Measurements from ENCODE around the gene HPN. TPM values are rescaled to one million over a fixed set of nuclear protein-coding genes. Genes with fewer than 3 reads are reported as not detected.

The HPN gene
- total and polyA plus RNA-seq, 2 of the 13 experiments (the other 11 are each of a cell fraction or from before 2014, with no cell fraction given): 46.7 to 261 TPM

DNA sequence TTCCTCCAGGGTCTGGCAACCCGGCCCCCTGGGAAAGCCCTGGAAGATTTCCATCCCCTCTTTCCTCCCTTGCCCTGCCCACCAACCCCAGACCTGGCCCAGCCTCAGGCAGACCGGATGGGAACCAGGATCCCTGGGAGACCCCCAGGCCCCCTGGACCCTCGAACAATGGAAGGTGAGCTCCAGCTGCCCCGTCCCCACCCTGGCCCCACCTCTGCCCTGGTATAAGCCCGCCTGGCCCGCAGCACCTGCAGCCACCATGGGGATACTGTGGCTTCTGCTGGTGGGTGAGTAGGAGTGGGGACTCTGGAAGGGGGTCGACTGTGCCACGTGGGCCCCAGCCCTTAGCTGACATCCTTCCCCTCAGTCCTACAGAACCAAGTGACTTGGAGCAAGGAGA is 32.4 kb downstream of the HPN start (continued):
- TF ChIP-seq, protein P1, sequence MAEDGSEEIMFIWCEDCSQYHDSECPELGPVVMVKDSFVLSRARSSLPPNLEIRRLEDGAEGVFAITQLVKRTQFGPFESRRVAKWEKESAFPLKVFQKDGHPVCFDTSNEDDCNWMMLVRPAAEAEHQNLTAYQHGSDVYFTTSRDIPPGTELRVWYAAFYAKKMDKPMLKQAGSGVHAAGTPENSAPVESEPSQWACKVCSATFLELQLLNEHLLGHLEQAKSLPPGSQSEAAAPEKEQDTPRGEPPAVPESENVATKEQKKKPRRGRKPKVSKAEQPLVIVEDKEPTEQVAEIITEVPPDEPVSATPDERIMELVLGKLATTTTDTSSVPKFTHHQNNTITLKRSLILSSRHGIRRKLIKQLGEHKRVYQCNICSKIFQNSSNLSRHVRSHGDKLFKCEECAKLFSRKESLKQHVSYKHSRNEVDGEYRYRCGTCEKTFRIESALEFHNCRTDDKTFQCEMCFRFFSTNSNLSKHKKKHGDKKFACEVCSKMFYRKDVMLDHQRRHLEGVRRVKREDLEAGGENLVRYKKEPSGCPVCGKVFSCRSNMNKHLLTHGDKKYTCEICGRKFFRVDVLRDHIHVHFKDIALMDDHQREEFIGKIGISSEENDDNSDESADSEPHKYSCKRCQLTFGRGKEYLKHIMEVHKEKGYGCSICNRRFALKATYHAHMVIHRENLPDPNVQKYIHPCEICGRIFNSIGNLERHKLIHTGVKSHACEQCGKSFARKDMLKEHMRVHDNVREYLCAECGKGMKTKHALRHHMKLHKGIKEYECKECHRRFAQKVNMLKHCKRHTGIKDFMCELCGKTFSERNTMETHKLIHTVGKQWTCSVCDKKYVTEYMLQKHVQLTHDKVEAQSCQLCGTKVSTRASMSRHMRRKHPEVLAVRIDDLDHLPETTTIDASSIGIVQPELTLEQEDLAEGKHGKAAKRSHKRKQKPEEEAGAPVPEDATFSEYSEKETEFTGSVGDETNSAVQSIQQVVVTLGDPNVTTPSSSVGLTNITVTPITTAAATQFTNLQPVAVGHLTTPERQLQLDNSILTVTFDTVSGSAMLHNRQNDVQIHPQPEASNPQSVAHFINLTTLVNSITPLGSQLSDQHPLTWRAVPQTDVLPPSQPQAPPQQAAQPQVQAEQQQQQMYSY (CRISPR knock-in tag; IDR thresholded peaks at IDR 0.05): no peak
- TF ChIP-seq ARID2 (CRISPR knock-in tag; IDR thresholded peaks at IDR 0.05; ENCODE audit: borderline replicate concordance): no peak

DNA sequence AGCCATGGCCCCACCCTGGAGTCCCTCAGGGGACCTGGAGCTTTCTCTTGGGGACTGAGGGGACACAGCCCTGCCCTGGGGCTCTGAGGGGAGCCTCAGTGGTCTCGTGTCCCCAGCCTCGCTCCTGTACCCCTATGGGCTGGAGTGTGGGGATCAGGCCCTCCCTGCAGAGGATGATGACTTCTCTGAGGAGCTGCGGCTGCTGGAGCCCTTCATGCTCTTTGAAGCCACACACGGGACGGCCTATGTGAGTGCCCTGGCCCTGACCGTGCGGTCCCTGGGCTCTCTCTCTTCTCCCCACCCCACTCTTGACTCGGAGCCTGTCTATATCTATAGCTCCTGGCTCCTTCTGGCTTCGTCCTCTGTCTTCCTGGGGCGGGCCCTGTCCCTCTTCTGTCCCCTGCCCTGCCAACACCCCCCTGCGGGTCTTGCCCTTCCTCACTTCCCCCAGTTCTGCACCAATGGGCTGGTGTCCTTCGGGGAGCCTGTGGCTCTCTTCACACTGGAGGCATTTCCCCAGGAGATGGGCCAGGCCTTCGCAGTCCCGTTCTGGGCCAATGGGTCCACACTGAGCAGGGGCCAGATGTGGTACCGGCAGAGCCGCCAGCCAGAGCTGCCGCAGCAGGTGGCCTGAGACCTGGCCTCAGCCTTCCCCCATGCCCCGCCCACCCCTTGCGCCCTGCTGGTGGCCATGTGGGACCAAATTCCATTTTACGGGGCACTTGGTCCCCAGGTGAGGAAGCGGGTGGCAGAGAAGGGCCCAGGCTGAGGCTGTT is 33.1 kb downstream of the HPN start:
- in situ Hi-C loops (cut with HindIII; ENCODE audit: extremely low pct_ligation_motif_present, low pct_unique_long_range_greater_than_20kb) (no loop called here), intact Hi-C loops (cut with micrococcal nuclease; ENCODE audit: unreplicated experiment) (no loop called here)
- FAIRE-seq (no peak), ATAC-seq (peak; percentile 11; the same call in 1 of the 3 replicates), DNase-seq (ENCODE audit: low spot score) (no peak)
- Histone ChIP-seq H4K20me1 (ENCODE audit: insufficient read depth, low read length) (no peaks in the 10 kb centered on the region), H3K79me2 (ENCODE audit: insufficient read depth, low read length) (no peaks in the 10 kb centered on the region), H3K27me3 (ENCODE audit: control insufficient read depth in 1 of 2, insufficient read depth in 2 of 2, low read length in 2 of 2) (peaks cover 14 to 53% of the 10 kb centered on the region in 2 experiments), H3K4me3 (replicated peaks in 1 of 3; ENCODE audit: insufficient read depth in 1 of 3, low read depth in 2 of 3, low read length in 3 of 3) (no peak overlapping the region), H3K9me3 (ENCODE audit: low read length) (peaks cover 11% of the 10 kb centered on the region), H3K4me2 (ENCODE audit: low read depth, low read length) (no peak overlapping the region), H3K9ac (ENCODE audit: insufficient read depth, low read depth, low read length) (no peak overlapping the region), H3K36me3 (replicated peaks in 1 of 2; ENCODE audit: control insufficient read depth in 1 of 2, insufficient read depth in 2 of 2, low read length in 2 of 2) (no peaks in the 10 kb centered on the region), H2AFZ (ENCODE audit: low read length) (no peak overlapping the region), H3K4me1 (ENCODE audit: insufficient read depth, low read length) (no peaks in the 10 kb centered on the region), H3K27ac (ENCODE audit: extremely low read length, insufficient read depth, low read length) (no peak overlapping the region)
- ChIA-PET POLR2A (no interaction called here), CTCF (ENCODE audit: low intra/inter-chr PET ratio, low total read pairs) (no interaction called here)
- 32% methylated on average over 16 of the region's 21 CpGs for WGBS (ENCODE audit: low lambda C conversion rate)
- no TSS peak for BruUV-seq (replicated peaks)
- TF ChIP-seq ZKSCAN5 (CRISPR knock-in tag; IDR thresholded peaks at IDR 0.05) (no peak), ZNF816 (CRISPR knock-in tag; IDR thresholded peaks at IDR 0.05; ENCODE audit: borderline replicate concordance) (no peak), TAF1 (CRISPR knock-in tag; IDR thresholded peaks at IDR 0.05) (no peak), PHB2 (IDR thresholded peaks at IDR 0.05; ENCODE audit: partially characterized antibody) (no peak), ZSCAN20 (CRISPR knock-in tag; IDR thresholded peaks at IDR 0.05; ENCODE audit: borderline replicate concordance) (no peak), ZNF879 (CRISPR knock-in tag; IDR thresholded peaks at IDR 0.05) (no peak), ONECUT2 (CRISPR knock-in tag; IDR thresholded peaks at IDR 0.05) (no peak), NFKB2 (CRISPR knock-in tag; IDR thresholded peaks at IDR 0.05; ENCODE audit: borderline replicate concordance) (no peak), ZNF672 (CRISPR knock-in tag; IDR thresholded peaks at IDR 0.05) (no peak), ZNF138 (CRISPR knock-in tag; IDR thresholded peaks at IDR 0.05; ENCODE audit: low read depth) (no peak), ZNF256 (CRISPR knock-in tag; conservative IDR thresholded peaks at IDR 0.05) (no peak)
- TF ChIP-seq, protein P2, sequence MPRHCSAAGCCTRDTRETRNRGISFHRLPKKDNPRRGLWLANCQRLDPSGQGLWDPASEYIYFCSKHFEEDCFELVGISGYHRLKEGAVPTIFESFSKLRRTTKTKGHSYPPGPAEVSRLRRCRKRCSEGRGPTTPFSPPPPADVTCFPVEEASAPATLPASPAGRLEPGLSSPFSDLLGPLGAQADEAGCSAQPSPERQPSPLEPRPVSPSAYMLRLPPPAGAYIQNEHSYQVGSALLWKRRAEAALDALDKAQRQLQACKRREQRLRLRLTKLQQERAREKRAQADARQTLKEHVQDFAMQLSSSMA (CRISPR knock-in tag; IDR thresholded peaks at IDR 0.05): no peak
- TF ChIP-seq, protein P3, sequence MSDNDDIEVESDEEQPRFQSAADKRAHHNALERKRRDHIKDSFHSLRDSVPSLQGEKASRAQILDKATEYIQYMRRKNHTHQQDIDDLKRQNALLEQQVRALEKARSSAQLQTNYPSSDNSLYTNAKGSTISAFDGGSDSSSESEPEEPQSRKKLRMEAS (IDR thresholded peaks at IDR 0.05): no peak
- TF ChIP-seq, protein P4, sequence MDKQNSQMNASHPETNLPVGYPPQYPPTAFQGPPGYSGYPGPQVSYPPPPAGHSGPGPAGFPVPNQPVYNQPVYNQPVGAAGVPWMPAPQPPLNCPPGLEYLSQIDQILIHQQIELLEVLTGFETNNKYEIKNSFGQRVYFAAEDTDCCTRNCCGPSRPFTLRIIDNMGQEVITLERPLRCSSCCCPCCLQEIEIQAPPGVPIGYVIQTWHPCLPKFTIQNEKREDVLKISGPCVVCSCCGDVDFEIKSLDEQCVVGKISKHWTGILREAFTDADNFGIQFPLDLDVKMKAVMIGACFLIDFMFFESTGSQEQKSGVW (CRISPR knock-in tag; IDR thresholded peaks at IDR 0.05; ENCODE audit: borderline replicate concordance): no peak
- TF ChIP-seq, protein P5, sequence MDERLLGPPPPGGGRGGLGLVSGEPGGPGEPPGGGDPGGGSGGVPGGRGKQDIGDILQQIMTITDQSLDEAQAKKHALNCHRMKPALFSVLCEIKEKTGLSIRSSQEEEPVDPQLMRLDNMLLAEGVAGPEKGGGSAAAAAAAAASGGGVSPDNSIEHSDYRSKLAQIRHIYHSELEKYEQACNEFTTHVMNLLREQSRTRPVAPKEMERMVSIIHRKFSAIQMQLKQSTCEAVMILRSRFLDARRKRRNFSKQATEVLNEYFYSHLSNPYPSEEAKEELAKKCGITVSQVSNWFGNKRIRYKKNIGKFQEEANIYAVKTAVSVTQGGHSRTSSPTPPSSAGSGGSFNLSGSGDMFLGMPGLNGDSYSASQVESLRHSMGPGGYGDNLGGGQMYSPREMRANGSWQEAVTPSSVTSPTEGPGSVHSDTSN (CRISPR knock-in tag; IDR thresholded peaks at IDR 0.05): no peak
